HG03469 (cell line): Measurements from ENCODE around the gene UNC13D.
"Not testable (repeated sequence)": the region's sequence is repeated elsewhere in the genome, so short reads cannot be mapped to it uniquely, and the experiment has no call there.

ENCODE experiments used
- ATAC-seq: cut with Tn5 transposase; IDR thresholded peaks from one replicate; pipeline ENCODE4 v1.9.1; 2021; ENCODE audit warnings: mild to moderate bottlenecking, moderate library complexity, moderate number of reproducible peaks; ENCODE audit not compliant: unreplicated experiment

Gene UNC13D

DNA sequence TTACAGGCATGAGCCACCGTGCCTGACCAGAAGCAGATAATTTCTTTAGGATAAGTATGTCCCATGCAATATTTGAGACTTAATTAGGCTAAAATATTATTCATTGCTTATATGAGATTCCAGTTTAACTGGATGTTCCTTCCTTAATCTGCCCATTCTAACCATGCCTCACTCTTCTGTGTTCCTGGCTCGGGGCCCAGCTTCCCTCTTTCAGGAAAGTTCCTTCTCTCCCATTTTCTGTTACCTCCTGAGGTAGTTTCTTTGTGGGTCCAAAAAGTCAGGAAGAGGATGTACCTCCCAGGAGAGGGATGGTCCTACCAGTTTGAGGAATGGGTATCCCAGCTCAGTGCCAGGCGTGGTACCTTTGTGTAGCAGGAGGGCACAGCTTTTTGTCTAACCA lies 36.3 kb downstream of the UNC13D start:
- ATAC-seq: no peak

DNA sequence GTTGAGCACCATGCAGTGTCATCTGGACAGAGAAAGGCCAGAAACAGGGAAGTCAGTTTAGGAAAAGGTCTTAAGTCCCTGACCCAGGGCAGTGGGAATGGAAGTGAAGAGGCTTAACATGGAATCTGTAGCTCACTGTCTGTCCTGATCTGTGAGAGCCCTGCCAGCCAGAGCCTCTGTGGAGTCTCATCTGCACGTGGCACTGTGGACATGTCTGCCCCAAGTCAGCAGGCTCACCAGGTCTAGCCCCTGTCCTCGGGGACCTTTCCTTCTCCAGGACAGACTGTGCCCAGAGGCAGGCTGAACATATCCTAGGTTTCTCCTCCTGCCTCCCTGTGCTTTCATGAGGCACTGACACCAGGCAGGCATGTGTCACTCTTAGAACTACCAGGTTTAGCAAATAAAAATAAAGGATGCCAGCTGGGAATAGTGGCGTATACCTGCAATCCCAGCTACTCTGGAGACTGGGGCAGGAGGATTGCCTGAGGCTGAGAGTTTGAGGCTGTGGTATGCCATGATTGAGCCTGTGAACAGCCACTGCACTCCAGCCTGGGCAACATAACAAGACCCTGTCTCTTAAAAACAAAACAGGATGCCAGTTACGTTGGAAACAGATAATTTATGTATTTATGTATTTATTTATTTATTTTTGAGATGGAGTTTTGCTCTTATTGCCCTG lies 37.2 kb downstream of the UNC13D start:
- no peak for ATAC-seq

DNA sequence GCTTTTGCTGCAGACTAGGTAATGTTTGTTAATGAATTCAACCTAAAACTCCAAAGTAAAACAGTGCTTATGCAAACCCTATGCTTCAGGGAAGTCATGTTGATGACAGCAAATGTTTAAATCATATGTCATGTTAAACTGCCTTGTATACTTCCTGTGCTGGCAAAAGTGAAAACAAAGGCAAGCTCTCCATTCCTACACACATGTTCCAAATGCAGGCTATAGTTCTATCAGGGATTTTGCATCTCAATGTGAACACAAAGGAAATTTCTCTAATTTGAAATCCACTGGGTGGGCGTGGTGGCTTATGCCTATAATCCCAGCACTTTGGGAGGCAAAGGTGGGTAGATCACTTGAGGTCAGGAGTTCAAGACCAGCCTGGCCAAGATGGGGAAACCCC lies 40.3 kb downstream of the UNC13D start:
- ATAC-seq: no peak

DNA sequence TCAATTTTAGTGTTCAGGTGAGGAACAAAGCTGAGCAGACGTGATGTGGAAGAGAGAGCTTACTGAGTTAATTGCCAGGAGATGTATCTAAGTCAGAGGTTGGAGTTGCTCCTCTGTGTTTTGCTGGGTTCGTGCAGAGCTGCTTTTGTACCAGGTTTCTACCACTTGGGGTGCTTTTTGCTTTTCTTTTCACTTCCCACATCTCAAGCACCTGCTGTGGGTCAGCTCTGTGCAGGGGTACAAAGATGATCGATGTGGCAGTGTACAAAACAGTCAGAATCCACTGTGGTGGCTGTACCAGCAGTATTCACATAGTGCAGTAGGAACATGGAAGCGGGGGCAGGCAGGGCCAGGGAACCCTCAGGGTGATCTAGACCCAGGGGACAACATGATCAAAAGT lies 44.8 kb downstream of the UNC13D start:
- ATAC-seq: no peak

DNA sequence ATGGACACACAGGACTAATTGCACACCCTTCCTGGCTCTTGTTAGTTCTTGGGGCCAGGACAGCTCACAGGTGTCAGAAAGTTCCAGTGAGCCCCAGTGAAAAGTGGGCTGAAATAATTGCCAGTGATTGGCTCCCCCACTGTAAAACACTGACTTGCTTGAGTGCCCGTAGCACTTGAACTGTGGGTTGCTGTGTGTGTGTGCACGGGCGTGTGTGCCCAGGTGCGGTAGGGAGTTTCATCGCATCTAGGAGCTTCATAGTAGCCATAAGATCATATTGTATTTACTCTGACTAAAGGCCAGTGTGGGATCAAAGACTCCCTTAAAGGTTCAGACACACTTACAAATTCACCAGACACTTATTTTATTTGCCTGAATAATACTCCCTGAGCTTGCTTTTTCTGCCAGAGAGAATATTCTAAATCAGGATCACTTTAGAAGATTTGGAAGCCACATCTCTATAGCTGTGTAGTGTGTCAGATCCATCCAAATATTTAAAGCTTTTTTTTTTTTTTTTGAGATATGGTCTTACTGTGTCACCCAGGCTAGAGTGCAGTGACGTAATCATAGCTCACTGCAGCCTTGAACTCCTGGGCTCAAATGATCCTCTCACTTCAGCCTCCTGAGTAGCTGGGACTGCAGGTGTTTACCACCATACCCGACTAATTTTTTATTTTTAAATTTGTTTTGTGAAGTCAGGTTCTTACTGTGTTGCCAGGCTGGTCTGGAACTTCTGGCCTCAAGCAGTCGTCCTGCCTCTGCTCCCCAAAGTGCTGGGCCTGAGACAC lies 48.2 kb downstream of the UNC13D start:
- no peak for ATAC-seq

DNA sequence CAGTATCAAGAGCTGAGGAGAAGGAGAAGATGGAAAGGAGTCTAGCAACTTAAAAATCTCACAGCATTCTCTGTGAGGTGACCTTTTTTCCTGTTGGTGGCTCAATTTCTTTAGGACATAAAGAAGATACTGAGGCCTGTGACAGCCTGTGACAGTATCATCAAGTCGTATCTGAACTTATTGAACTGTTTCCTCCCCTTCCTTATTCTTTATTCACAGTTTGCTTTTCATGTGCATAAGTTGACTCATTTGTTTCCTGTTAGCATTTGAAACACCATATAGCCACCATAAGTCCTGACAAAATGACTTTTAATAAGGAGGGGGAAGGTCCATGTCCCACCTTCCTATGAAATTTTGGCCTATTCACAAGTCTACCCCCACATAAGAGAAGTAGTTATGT lies 50.7 kb downstream of the UNC13D start:
- ATAC-seq: no peak

DNA sequence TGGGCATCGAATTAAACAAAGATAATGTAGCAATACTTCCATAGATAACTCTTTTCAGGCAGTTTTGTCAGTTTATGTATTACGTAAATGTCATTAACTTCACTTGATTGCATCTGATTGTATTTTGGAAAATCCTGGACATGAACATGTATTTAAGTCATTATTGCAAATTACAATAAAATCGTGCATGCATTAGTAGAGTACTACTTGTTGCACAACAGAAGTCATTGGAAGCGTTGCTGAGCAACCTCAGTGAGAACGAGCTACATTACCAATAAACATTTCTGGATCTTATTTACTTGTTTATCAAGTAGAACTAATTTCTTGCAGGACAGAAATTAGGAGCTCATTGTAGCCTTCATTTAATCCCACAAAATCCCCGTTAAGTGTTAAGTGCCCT lies 53.0 kb downstream of the UNC13D start:
- no peak for ATAC-seq

DNA sequence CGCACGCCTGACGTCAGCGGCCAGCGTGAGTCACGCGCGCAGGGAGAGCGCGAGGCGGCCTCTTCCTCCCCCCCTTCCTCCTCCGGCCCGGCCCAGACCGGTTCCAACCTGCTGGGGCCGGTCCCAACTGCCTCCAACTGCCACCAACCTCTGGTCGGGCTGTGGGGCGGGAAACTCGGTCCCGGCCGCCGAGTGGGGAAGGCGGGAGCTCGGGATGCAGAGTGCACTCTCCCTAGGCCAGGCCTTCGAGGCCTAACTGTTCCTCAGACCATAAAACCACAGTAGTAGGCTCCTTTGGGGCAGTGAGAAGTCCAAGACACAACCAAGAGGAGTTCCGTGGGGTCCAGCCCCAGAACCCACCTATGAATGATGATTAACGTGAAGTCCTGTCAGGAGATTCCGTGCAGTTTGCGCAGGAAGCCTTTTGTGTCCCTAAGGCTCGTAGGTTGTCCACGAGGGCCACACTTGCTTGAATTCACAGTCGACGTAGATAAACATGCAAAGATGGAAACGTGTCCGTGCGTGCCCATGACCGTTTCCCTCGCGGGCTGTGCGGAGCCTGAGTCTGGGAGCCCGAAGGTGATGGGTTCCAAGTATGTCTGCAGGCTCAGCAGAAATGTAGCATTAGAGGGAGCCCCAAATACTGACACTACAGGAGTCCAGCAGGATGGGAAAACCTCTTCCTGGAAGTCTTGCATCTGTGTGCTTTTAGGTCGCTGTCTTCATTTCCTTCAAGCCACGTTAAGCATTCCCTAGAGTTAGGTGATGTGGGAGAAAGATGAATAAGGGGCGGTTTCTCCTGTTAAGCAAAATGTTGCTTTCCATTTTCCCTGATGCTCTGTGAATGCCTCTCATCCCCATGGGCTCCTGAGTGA lies 59.0 kb downstream of the UNC13D start:
- peak; percentile 27 for ATAC-seq

DNA sequence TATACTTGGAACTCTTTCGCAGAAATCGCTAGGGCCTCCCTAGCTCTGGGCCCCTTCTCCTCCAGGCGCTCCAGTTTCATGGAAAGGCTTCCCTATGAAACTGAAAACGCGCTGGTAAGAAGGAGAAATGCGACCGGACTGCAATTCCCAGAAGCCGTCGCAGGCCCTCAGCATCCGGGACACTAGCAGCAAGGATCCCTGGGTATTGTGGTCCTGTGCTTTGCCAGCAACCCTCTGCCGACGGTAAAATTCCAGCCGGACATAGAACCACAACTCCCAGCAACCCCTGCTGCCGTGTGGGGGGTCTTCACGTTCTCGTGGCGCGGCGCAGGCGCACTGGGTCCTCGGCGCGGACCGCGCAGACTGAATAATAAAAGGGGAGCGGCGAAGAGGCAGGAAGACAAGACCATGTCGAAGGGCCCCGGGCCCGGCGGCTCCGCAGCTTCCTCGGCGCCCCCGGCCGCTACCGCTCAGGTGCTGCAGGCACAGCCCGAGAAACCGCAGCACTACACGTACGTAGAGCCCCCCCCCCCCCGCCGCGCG lies 59.7 kb downstream of the UNC13D start, which contains the start of gene UNK:
Gene UNK (plus strand): TSS at position 334 of the 543 bp plus-strand sequence. CDS start 75 bp downstream, at position 409.
- peak; percentile 31 for ATAC-seq

DNA sequence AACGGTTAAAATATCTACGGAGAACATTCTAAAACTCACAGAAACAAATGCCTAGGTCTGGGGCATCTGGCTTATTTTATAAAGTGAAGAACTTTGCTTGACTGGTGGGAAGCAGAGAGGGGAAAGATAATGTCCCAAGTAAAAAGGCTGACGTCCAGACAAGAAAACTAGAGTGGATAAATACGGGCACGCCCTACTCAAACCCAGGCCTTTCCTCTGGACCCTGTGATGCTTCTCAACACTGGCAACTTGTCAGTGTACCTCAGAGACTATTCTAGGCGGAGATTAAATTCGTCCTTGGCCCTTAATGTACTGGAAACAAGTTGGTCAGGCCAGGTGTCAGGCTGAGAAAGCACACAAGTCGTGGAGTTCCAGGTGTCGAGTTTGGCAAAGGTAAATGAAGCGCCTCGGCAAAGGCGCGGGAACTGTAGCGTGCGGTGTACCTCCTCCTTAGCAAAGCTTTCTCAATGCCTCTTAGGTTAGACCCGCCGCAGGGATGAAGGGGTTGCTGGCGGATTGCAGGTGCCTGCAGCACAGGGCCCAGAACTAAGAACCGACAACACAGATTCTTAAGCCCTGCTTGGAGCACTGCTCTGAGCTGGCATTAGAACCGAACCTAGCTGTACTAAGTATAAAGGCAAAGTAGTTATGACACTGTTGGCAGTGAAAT lies 60.3 kb downstream of the UNC13D start:
- ATAC-seq: no peak

DNA sequence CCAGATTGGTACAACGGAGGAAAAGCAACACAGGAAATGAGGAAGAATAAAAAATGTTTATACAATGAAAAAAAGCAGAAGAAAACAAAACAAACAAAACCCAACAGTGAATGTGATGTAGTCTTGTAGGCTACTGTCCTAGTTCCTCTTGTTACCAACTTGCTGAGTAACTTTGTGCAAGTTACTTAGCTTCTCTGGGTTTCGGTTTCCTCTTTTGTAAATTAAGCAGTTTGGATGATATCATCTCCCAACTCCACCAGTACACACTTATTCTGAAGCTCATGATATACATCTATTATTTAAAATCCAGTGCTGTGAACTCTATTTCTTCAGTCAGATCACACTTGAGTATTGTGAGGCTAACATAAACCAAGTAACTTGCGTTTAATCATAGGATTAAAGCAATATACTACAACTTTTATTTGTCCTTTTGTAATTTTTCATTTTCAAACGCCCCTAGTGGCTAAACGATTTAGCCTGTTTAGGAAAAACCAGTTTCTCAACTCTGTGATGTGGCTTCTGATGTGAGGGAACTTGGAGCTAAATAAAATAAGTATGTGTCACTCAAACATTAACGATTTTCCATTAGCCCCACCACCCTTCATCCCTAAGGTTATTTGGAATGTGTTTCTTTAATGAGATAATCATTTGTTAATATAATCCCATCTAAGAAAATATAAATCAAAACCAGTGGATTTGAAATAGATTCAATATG lies 61.0 kb downstream of the UNC13D start:
- ATAC-seq: no peak

DNA sequence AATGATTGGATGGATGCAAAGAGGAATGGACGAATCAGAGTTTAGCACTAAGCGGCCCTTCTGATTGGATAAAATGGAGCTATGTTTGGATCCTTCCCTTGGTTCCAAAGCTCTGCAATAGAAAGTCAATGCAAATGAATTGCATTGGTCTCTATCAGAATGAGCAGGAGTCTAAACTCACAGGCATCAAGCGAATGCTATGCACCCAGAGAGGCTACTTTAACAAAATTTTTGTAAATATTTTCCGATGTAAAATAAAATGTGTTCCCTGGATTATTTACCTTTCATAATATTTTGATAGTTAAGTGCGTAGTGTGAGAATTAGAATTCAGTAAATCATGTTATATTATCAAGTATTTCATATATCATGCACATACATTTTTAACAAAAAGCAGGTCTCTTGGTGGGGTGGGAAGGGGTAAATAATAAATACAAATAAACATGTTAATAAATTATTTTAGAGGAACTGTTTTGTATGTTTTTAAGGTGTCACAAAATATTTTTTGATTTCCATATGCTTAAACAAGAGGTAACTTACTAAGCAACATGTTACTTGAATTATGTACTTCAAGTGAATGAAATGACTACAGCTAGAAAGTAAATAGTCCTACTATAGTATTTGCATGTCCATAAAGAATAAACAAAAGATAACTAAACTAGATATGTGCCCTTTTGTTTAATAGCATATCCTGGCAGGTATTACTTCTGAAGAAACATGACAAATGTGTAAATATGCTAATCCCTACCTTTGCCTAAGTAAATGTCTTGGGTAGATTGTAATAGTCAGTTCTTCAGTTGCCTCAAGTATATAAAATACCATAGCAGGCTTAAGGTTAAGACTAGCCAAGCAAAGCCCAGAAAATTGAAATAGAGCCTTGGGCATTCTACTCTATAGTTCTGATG lies 64.0 kb downstream of the UNC13D start:
- ATAC-seq: no peak

DNA sequence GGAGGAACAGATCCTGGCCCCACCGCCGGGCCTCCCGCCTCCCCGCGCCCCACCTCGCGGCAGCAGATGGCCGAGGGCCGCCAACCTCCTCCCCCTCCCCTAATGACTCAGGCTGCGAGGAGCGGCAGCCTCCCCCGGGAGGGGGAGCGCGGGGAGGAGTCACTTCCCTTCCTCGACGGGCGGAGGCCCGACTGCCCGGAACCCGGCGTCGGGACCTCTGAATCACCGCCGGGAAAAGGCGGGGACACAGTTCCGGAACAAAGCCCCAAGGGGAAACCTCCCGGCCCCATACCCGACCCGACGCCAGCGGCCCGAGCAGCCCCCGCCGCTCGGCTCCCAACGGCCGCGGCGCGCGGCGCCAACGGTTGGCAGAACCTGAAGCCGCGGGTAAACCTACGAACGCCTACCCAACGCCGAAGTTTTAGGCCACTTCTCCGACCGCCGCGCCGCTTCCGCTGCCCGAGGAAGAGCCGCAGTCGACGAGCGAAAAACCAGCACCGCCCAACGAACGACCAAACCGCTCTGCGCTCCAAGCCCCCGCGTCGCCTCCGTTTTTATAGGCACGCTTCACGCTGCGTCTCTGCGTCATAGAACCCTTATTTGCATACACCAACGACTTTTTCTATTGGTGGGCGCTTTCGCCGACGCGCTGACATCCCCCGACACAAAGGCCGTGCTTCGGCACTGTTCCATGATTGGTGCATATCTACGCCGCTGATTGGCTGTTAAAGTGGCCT lies 64.8 kb downstream of the UNC13D start:
- ATAC-seq: peak; percentile 57

DNA sequence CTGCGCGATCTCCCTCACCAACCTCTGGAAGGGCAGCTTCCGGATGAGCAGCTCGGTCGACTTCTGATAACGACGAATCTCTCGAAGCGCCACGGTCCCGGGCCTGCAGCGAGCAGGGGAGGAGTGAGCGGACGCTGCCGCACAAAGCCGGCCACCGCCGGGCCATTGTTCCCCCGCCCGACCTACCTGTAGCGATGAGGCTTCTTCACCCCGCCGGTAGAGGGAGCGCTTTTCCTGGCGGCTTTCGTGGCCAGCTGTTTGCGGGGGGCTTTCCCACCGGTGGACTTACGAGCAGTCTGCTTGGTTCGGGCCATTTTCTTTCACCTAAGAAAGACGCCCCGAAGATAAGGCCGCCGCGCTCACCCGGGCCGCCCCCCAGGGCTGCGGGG lies 65.3 kb downstream of the UNC13D start:
- no peak for ATAC-seq

DNA sequence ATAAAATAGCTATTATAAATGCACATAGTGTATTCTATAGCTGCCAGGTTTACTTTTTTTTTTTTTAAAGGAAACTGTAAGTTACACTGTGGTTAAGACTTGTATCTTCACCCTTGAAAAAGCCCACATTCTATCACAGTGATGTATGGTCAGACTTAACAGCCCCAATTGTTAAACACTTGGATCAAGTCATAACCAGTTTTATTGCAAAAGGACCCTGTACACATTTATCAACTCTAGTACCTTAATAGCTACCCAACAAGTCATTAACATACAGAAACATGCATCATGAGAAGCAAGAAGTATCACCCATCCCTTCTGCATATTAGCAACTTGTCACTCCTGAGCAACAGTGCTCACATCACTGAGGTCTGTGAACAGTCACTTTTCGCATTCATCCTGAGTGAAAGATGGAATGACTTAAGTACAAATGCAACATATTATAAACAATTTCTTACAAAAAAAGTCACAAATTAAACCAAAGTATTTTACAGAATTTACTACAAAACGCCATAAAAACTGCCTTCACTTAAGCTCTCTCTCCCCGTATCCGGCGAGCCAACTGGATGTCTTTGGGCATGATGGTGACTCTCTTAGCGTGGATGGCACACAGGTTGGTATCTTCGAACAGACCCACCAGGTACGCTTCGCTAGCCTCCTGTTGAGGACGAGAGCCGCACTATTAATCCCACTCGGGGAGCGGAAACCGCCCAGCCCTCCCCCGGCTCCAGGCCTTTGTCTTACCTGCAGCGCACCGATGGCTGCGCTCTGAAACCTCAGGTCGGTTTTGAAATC lies 65.9 kb downstream of the UNC13D start:
- not testable (repeated sequence) for ATAC-seq

DNA sequence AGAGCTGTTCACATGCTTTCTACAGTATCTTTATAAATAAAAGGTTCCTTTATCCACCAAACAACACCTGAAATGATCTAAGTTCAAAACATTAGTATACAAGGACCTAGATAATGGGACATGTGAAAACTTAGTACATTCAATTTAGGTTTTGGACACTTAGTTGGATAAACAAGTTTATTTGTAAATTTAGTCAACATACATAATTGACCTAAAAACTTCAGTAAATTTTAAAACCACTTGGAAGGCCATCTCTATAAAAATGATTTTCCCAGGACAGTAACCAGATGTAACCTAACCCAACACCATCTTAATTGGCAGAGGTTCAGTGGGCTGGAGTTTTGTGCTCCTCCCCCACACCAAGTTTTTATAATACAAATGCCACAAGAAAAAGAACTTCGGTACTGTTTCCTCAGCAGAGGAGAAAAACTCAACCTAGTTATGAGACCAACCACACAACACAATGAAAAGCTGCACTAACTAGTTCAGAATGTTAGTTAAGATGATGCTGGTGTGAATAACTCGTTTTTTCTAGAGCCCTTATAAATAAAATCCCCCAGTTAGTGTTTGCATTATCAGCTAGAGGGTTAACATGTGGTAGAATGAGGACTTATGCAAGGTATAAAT lies 66.8 kb downstream of the UNC13D start:
- no peak for ATAC-seq
